K562 (cell line): ENCODE measurements around the gene TEFM. TPM values are rescaled to one million over a fixed set of nuclear protein-coding genes. Genes with fewer than 3 reads are reported as not detected.

Source experiments
- polyA plus RNA-seq, 8 experiments: library from polyadenylated mRNA; depleted of rRNA in 4 of 8; stranded (reverse) in 5 of 8; unstranded in 3 of 8; fragments of >200 nt; fragmentation: Nextera tagmentation in 2 of 8; fragmentation: Illumina TruSeq in 1 of 8; extraction: Ambion mirVana in 2 of 8; extraction: Trizol in 1 of 8; gene quantifications; 2 replicates each; pipeline versions ENCODE4 v1.2.1 to v1.2.3, GENCODE V29; 2011 to 2014; ENCODE audit warnings: inconsistent platforms in 1 of 8, missing spikeins in 1 of 8
- small RNA-seq: library from RNA; depleted of rRNA; stranded (forward); fragments of <200 nt; gene quantifications from one replicate; pipeline ENCODE3, GENCODE V24; 2014
- total RNA-seq, 7 experiments: library from RNA; depleted of rRNA in 6 of 7; stranded (reverse); fragments of >200 nt in 6 of 7; fragmentation: Illumina TruSeq in 2 of 7; extraction: Trizol in 2 of 7; gene quantifications; 2 replicates each; pipeline versions ENCODE4 v1.2.1 to v1.2.3, GENCODE V29; 2011 to 2021; ENCODE audit warnings: low replicate concordance in 1 of 7

The TEFM gene
- total and polyA plus RNA-seq, 9 of the 15 experiments (the other 6 are each of a cell fraction or from before 2014, with no cell fraction given): 12.5 to 60.3 (median 23.3) TPM

Small RNA genes lying within 50 kb of the gene (small RNA-seq; reads per million reads assigned to genes)
- gene RNU6-298P: not detected

Other genes starting within 250 kb of the TEFM start
- gene CRLF3, start 81.5 kb downstream of the TEFM start, total RNA-seq (2014; rRNA removed): 26.9 and 28.8 TPM in 2 replicates
- 45.2 and 47.0 TPM in 2 replicates for gene CRLF3, start 81.5 kb downstream of the TEFM start, total RNA-seq (2014; rRNA removed; fragmentation: Illumina TruSeq; extraction: Trizol)
- gene CRLF3, start 81.5 kb downstream of the TEFM start, total RNA-seq (2015; rRNA removed; fragmentation: Illumina TruSeq; extraction: Trizol): 29.3 and 29.8 TPM in 2 replicates
- gene CRLF3, start 81.5 kb downstream of the TEFM start, total RNA-seq (2021): 31.8 and 33.5 TPM in 2 replicates
- gene CRLF3, start 81.5 kb downstream of the TEFM start, polyA plus RNA-seq (2011; rRNA removed): 28.7 and 55.9 TPM in 2 replicates
- gene CRLF3, start 81.5 kb downstream of the TEFM start, polyA plus RNA-seq (2014; fragmentation: Illumina TruSeq; extraction: Trizol): 33.1 and 39.7 TPM in 2 replicates
- gene CRLF3, start 81.5 kb downstream of the TEFM start, polyA plus RNA-seq (2014; fragmentation: Nextera tagmentation; extraction: Ambion mirVana): 10 to 100 TPM; 13.2 to 13.7 TPM
- gene CRLF3, start 81.5 kb downstream of the TEFM start, polyA plus RNA-seq (2014; rRNA removed): 29.2 and 34.2 TPM in 2 replicates
- 14.0 and 14.6 TPM in 2 replicates for gene ATAD5, start 74.3 kb downstream of the TEFM start, total RNA-seq (2014; rRNA removed)
- gene ATAD5, start 74.3 kb downstream of the TEFM start, total RNA-seq (2014; rRNA removed; fragmentation: Illumina TruSeq; extraction: Trizol): 19.5 and 23.3 TPM in 2 replicates
- 21.5 and 25.3 TPM in 2 replicates for gene ATAD5, start 74.3 kb downstream of the TEFM start, total RNA-seq (2015; rRNA removed; fragmentation: Illumina TruSeq; extraction: Trizol)
- 23.7 and 23.8 TPM in 2 replicates for gene ATAD5, start 74.3 kb downstream of the TEFM start, total RNA-seq (2021)
- gene ATAD5, start 74.3 kb downstream of the TEFM start, polyA plus RNA-seq (2011; rRNA removed): 14.6 and 25.6 TPM in 2 replicates
- gene ATAD5, start 74.3 kb downstream of the TEFM start, polyA plus RNA-seq (2014; fragmentation: Illumina TruSeq; extraction: Trizol): 15.9 and 17.6 TPM in 2 replicates
- 1 to 10 TPM; 4.6 to 4.9 TPM for gene ATAD5, start 74.3 kb downstream of the TEFM start, polyA plus RNA-seq (2014; fragmentation: Nextera tagmentation; extraction: Ambion mirVana)
- 14.4 and 19.7 TPM in 2 replicates for gene ATAD5, start 74.3 kb downstream of the TEFM start, polyA plus RNA-seq (2014; rRNA removed)
- 0.73 TPM in 1 of 2 replicates, not detected in the other for gene ADAP2, start 15.7 kb upstream of the TEFM start, total RNA-seq (2014; rRNA removed)
- gene ADAP2, start 15.7 kb upstream of the TEFM start, total RNA-seq (2014; rRNA removed; fragmentation: Illumina TruSeq; extraction: Trizol): 0.25 TPM in 1 of 2 replicates, not detected in the other
- gene ADAP2, start 15.7 kb upstream of the TEFM start, total RNA-seq (2015; rRNA removed; fragmentation: Illumina TruSeq; extraction: Trizol): not detected in 2 replicates
- gene ADAP2, start 15.7 kb upstream of the TEFM start, total RNA-seq (2021): 0.20 and 0.58 TPM in 2 replicates
- gene ADAP2, start 15.7 kb upstream of the TEFM start, polyA plus RNA-seq (2011; rRNA removed): 0.06 TPM in 1 of 2 replicates, not detected in the other
- gene ADAP2, start 15.7 kb upstream of the TEFM start, polyA plus RNA-seq (2014; fragmentation: Illumina TruSeq; extraction: Trizol): not detected in 2 replicates
- not detected for gene ADAP2, start 15.7 kb upstream of the TEFM start, polyA plus RNA-seq (2014; fragmentation: Nextera tagmentation; extraction: Ambion mirVana)
- gene ADAP2, start 15.7 kb upstream of the TEFM start, polyA plus RNA-seq (2014; rRNA removed): not detected in 2 replicates
- gene RNF135, start 64.8 kb upstream of the TEFM start, total RNA-seq (2014; rRNA removed): not detected in 2 replicates
- not detected in 2 replicates for gene RNF135, start 64.8 kb upstream of the TEFM start, total RNA-seq (2014; rRNA removed; fragmentation: Illumina TruSeq; extraction: Trizol)
- gene RNF135, start 64.8 kb upstream of the TEFM start, total RNA-seq (2015; rRNA removed; fragmentation: Illumina TruSeq; extraction: Trizol): not detected in 2 replicates
- gene RNF135, start 64.8 kb upstream of the TEFM start, total RNA-seq (2021): 0.09 TPM in 1 of 2 replicates, not detected in the other
- 0.08 TPM in 1 of 2 replicates, not detected in the other for gene RNF135, start 64.8 kb upstream of the TEFM start, polyA plus RNA-seq (2011; rRNA removed)
- not detected in 2 replicates for gene RNF135, start 64.8 kb upstream of the TEFM start, polyA plus RNA-seq (2014; fragmentation: Illumina TruSeq; extraction: Trizol)
- not detected for gene RNF135, start 64.8 kb upstream of the TEFM start, polyA plus RNA-seq (2014; fragmentation: Nextera tagmentation; extraction: Ambion mirVana)
- gene RNF135, start 64.8 kb upstream of the TEFM start, polyA plus RNA-seq (2014; rRNA removed): not detected in 2 replicates
- 13.4 and 16.7 TPM in 2 replicates for gene NF1, start 188.7 kb upstream of the TEFM start, total RNA-seq (2014; rRNA removed)
- gene NF1, start 188.7 kb upstream of the TEFM start, total RNA-seq (2014; rRNA removed; fragmentation: Illumina TruSeq; extraction: Trizol): 26.3 TPM in 2 replicates
- gene NF1, start 188.7 kb upstream of the TEFM start, total RNA-seq (2015; rRNA removed; fragmentation: Illumina TruSeq; extraction: Trizol): 24.3 and 24.6 TPM in 2 replicates
- gene NF1, start 188.7 kb upstream of the TEFM start, total RNA-seq (2021): 36.5 and 41.9 TPM in 2 replicates
- 16.7 and 29.3 TPM in 2 replicates for gene NF1, start 188.7 kb upstream of the TEFM start, polyA plus RNA-seq (2011; rRNA removed)
- 23.9 and 30.8 TPM in 2 replicates for gene NF1, start 188.7 kb upstream of the TEFM start, polyA plus RNA-seq (2014; fragmentation: Illumina TruSeq; extraction: Trizol)
- gene NF1, start 188.7 kb upstream of the TEFM start, polyA plus RNA-seq (2014; fragmentation: Nextera tagmentation; extraction: Ambion mirVana): 1 to 10 TPM; 3.4 to 7.5 TPM
- 14.0 and 15.4 TPM in 2 replicates for gene NF1, start 188.7 kb upstream of the TEFM start, polyA plus RNA-seq (2014; rRNA removed)